ENCODE results near the gene PIKFYVE. TPM values are rescaled to one million over a fixed set of nuclear protein-coding genes. Genes with fewer than 3 reads are reported as not detected.
A peak's percentile ranks its signal among the peaks of the same experiment; 100 is the strongest.
"Not testable (repeated sequence)": the region's sequence is repeated elsewhere in the genome, so short reads cannot be mapped to it uniquely, and the experiment has no call there.

PIKFYVE gene
- total and polyA plus RNA-seq, 2 donors (not counting 1 experiment from before 2014, with no cell fraction given), result 23.8 to 40.1 TPM

- no peak for TF ChIP-seq CTCF (conservative IDR thresholded peaks at IDR 0.05 in 1 of 2, IDR thresholded peaks at IDR 0.05 in 1 of 2; ENCODE audit: low read depth in 1 of 2, low read length in 2 of 2)
- Histone ChIP-seq H3K9me3 (ENCODE audit: control insufficient read depth, insufficient read depth, low read depth, low read length) (no peaks in the 10 kb centered on the region), H3K4me3 (replicated peaks in 1 of 4; ENCODE audit: control extremely low read depth in 1 of 4, insufficient read depth in 1 of 4, low read depth in 3 of 4, low read length in 4 of 4) (peak overlapping the region; percentile 74 to 94 (median 90)), H4K20me1 (ENCODE audit: control insufficient read depth, extremely low read depth, insufficient read depth, low read length) (no peaks in the 10 kb centered on the region), H3K36me3 (ENCODE audit: control insufficient read depth, insufficient read depth, low read length) (no peaks in the 10 kb centered on the region), H2AFZ (ENCODE audit: low read length) (peak overlapping the region; percentile 19), H3K27ac (ENCODE audit: insufficient read depth, low read length) (peak overlapping the region; percentile 96), H3K4me1 (ENCODE audit: control insufficient read depth, extremely low read depth, insufficient read depth, low read length) (peaks cover 5% of the 10 kb centered on the region), H3K4me2 (ENCODE audit: extremely low read depth, insufficient read depth, low read length) (peak overlapping the region; percentile 49), H3K79me2 (ENCODE audit: control insufficient read depth, insufficient read depth, low read length) (peaks cover 42% of the 10 kb centered on the region), H3K9ac (ENCODE audit: insufficient read depth, low read length) (peak overlapping the region; percentile 84), H3K27me3 (ENCODE audit: control insufficient read depth, insufficient read depth, low read length) (no peaks in the 10 kb centered on the region)
- peak; percentile 38 to 59 for DNase-seq (ENCODE audit: low read depth in 2 of 2)
Measured at GRCh38 chr2:208266553-208266893, 468 bp downstream of the PIKFYVE start.

- TF ChIP-seq CTCF (conservative IDR thresholded peaks at IDR 0.05 in 1 of 2, IDR thresholded peaks at IDR 0.05 in 1 of 2; ENCODE audit: low read depth in 1 of 2, low read length in 2 of 2), result no peak
- no peak for TF ChIP-seq EZH2 (IDR thresholded peaks at IDR 0.05; ENCODE audit: low read length, missing control alignments)
- Histone ChIP-seq H2AFZ (ENCODE audit: low read length) (no peak overlapping the region), H3K4me2 (ENCODE audit: extremely low read depth, insufficient read depth, low read length) (peak overlapping the region; percentile 49), H3K4me3 (replicated peaks in 1 of 4; ENCODE audit: control extremely low read depth in 1 of 4, insufficient read depth in 1 of 4, low read depth in 3 of 4, low read length in 4 of 4) (peak overlapping the region; percentile 74 to 94 (median 90)), H3K79me2 (ENCODE audit: control insufficient read depth, insufficient read depth, low read length) (peaks cover 42% of the 10 kb centered on the region), H3K9me3 (ENCODE audit: control insufficient read depth, insufficient read depth, low read depth, low read length) (no peaks in the 10 kb centered on the region), H3K9ac (ENCODE audit: insufficient read depth, low read length) (peak overlapping the region; percentile 84), H4K20me1 (ENCODE audit: control insufficient read depth, extremely low read depth, insufficient read depth, low read length) (no peaks in the 10 kb centered on the region), H3K27me3 (ENCODE audit: control insufficient read depth, insufficient read depth, low read length) (no peaks in the 10 kb centered on the region), H3K27ac (ENCODE audit: insufficient read depth, low read length) (peak overlapping the region; percentile 96), H3K36me3 (ENCODE audit: control insufficient read depth, insufficient read depth, low read length) (no peaks in the 10 kb centered on the region), H3K4me1 (ENCODE audit: control insufficient read depth, extremely low read depth, insufficient read depth, low read length) (peaks cover 5% of the 10 kb centered on the region)
- DNase-seq (ENCODE audit: low read depth in 2 of 2), result peak in 1 of 2 donors; percentile 32
Measured at GRCh38 chr2:208266936-208267335, 881 bp downstream of the PIKFYVE start.

DNA sequence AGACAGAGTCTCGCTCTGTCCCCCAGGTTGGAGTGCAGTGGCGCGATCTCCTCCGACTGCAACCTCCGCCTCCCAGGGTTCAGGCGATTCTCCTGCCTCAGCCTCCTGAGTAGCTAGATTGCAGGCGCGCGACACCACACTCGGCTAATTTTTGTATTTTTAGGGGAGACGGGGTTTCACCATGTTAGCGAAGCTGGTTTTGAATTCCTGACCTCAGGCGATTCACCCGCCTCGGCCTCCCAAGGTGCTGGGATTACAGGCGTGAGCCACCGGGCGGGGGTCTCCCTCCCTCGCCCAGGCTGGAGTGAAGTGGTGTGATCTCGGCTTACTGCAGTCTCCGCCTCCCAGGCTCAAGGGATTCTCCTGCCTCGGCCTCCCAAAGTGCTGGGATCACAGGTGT is 1.5 kb downstream of the PIKFYVE start:
- not testable (repeated sequence) for H3K9ac ChIP-seq (ENCODE audit: insufficient read depth, low read length); H3K9me3 ChIP-seq (ENCODE audit: control insufficient read depth, insufficient read depth, low read depth, low read length); H2AFZ ChIP-seq (ENCODE audit: low read length); DNase-seq (ENCODE audit: low read depth in 2 of 2); H3K27me3 ChIP-seq (ENCODE audit: control insufficient read depth, insufficient read depth, low read length); H4K20me1 ChIP-seq (ENCODE audit: control insufficient read depth, extremely low read depth, insufficient read depth, low read length); H3K4me1 ChIP-seq (ENCODE audit: control insufficient read depth, extremely low read depth, insufficient read depth, low read length); H3K36me3 ChIP-seq (ENCODE audit: control insufficient read depth, insufficient read depth, low read length)
- Histone ChIP-seq H3K79me2 (ENCODE audit: control insufficient read depth, insufficient read depth, low read length) (peaks cover 42% of the 10 kb centered on the region), H3K4me3 (replicated peaks in 1 of 4; ENCODE audit: control extremely low read depth in 1 of 4, insufficient read depth in 1 of 4, low read depth in 3 of 4, low read length in 4 of 4) (peak overlapping the region; percentile 74 to 94 (median 90)), H3K4me2 (ENCODE audit: extremely low read depth, insufficient read depth, low read length) (peak overlapping the region; percentile 74), H3K27ac (ENCODE audit: insufficient read depth, low read length) (peak overlapping the region; percentile 96)

All from fibroblast of lung (primary cell).